ENCODE data around the gene PATJ.

The PATJ gene

GRCh38 chr1:62103846-62104245 is 361.6 kb downstream of the PATJ start:
- Histone ChIP-seq H3K27ac (ENCODE audit: low read depth, low read length) (no peak overlapping the region), H2AK5ac (ENCODE audit: low read length) (no peak overlapping the region), H3K27me3 (ENCODE audit: insufficient read depth, low read length) (no peaks in the 10 kb centered on the region), H3K14ac (ENCODE audit: low read length) (no peak overlapping the region), H4K12ac (ENCODE audit: low read depth, low read length) (no peak overlapping the region), H4K8ac (ENCODE audit: low read depth, low read length) (no peak overlapping the region), H3K9me3 (ENCODE audit: insufficient read depth, low read depth, low read length) (no peaks in the 10 kb centered on the region), H3K79me2 (ENCODE audit: control insufficient read depth, insufficient read depth, low read length, poor library complexity) (no peaks in the 10 kb centered on the region), H2BK120ac (ENCODE audit: insufficient read depth, low read length, poor library complexity) (no peak overlapping the region), H3K4me3 (ENCODE audit: low read depth, low read length) (no peak overlapping the region), H3K4me1 (ENCODE audit: control insufficient read depth in 1 of 2, insufficient read depth in 2 of 2, low read length in 2 of 2) (no peaks in the 10 kb centered on the region), H3K23ac (ENCODE audit: low read length) (no peak overlapping the region), H3K36me3 (ENCODE audit: control insufficient read depth in 1 of 2, insufficient read depth in 2 of 2, low read length in 2 of 2) (peaks cover 0 to 2% of the 10 kb centered on the region in 2 experiments), H3K4me2 (ENCODE audit: low read length) (no peak overlapping the region), H3K18ac (ENCODE audit: low read length) (no peak overlapping the region), H2BK12ac (ENCODE audit: low read length) (peak overlapping the region; percentile 49), H2AFZ (ENCODE audit: insufficient read depth, low read length, poor library complexity) (no peak overlapping the region), H3K4ac (ENCODE audit: low read depth, low read length) (no peak overlapping the region), H3K9ac (ENCODE audit: low read length) (no peak overlapping the region), H3K79me1 (ENCODE audit: low read length) (no peaks in the 10 kb centered on the region), H4K91ac (ENCODE audit: low read depth, low read length) (no peak overlapping the region), H2BK5ac (ENCODE audit: low read depth, low read length, poor library complexity) (no peak overlapping the region)
- DNase-seq, result no peak
- WGBS (ENCODE audit: extremely low coverage, insufficient coverage, insufficient read length), result no CpG with 5 or more reads among the region's 3 CpGs

GRCh38 chr1:62107923-62108322 is 365.6 kb downstream of the PATJ start:
- Histone ChIP-seq H4K91ac (ENCODE audit: low read depth, low read length) (no peak overlapping the region), H2AK5ac (ENCODE audit: low read length) (no peak overlapping the region)

GRCh38 chr1:62109124-62109523 is 366.8 kb downstream of the PATJ start:
- Histone ChIP-seq H3K4me2 (ENCODE audit: low read length) (no peak overlapping the region), H2BK12ac (ENCODE audit: low read length) (no peak overlapping the region), H2AK5ac (ENCODE audit: low read length) (no peak overlapping the region), H3K4me1 (ENCODE audit: control insufficient read depth in 1 of 2, insufficient read depth in 2 of 2, low read length in 2 of 2) (no peaks in the 10 kb centered on the region), H3K4me3 (ENCODE audit: low read depth, low read length) (no peak overlapping the region), H3K9ac (ENCODE audit: low read length) (no peak overlapping the region), H3K4ac (ENCODE audit: low read depth, low read length) (no peak overlapping the region), H3K79me2 (ENCODE audit: control insufficient read depth, insufficient read depth, low read length, poor library complexity) (no peaks in the 10 kb centered on the region), H2AFZ (ENCODE audit: insufficient read depth, low read length, poor library complexity) (no peak overlapping the region), H3K79me1 (ENCODE audit: low read length) (no peaks in the 10 kb centered on the region), H3K27me3 (ENCODE audit: insufficient read depth, low read length) (no peaks in the 10 kb centered on the region), H3K18ac (ENCODE audit: low read length) (no peak overlapping the region), H4K91ac (ENCODE audit: low read depth, low read length) (no peak overlapping the region), H3K14ac (ENCODE audit: low read length) (no peak overlapping the region), H2BK120ac (ENCODE audit: insufficient read depth, low read length, poor library complexity) (no peak overlapping the region), H3K23ac (ENCODE audit: low read length) (no peak overlapping the region), H3K27ac (ENCODE audit: low read depth, low read length) (no peak overlapping the region), H2BK5ac (ENCODE audit: low read depth, low read length, poor library complexity) (no peak overlapping the region), H4K12ac (ENCODE audit: low read depth, low read length) (no peak overlapping the region), H3K9me3 (ENCODE audit: insufficient read depth, low read depth, low read length) (no peaks in the 10 kb centered on the region), H3K36me3 (ENCODE audit: control insufficient read depth in 1 of 2, insufficient read depth in 2 of 2, low read length in 2 of 2) (peaks cover 0 to 2% of the 10 kb centered on the region in 2 experiments), H4K8ac (ENCODE audit: low read depth, low read length) (no peak overlapping the region)
- no peak for DNase-seq
- WGBS (ENCODE audit: extremely low coverage, insufficient coverage, insufficient read length), result no CpG with 5 or more reads among the region's 5 CpGs

More at GRCh38 chr1:62107923-62108322, 365.6 kb downstream of the PATJ start:
- Histone ChIP-seq H3K27ac (ENCODE audit: low read depth, low read length) (no peak overlapping the region), H3K23ac (ENCODE audit: low read length) (no peak overlapping the region), H3K18ac (ENCODE audit: low read length) (no peak overlapping the region), H3K79me2 (ENCODE audit: control insufficient read depth, insufficient read depth, low read length, poor library complexity) (no peaks in the 10 kb centered on the region), H2BK5ac (ENCODE audit: low read depth, low read length, poor library complexity) (no peak overlapping the region), H4K8ac (ENCODE audit: low read depth, low read length) (no peak overlapping the region), H3K27me3 (ENCODE audit: insufficient read depth, low read length) (no peaks in the 10 kb centered on the region), H2AFZ (ENCODE audit: insufficient read depth, low read length, poor library complexity) (no peak overlapping the region), H3K4me3 (ENCODE audit: low read depth, low read length) (no peak overlapping the region), H3K4me2 (ENCODE audit: low read length) (no peak overlapping the region), H3K79me1 (ENCODE audit: low read length) (no peaks in the 10 kb centered on the region), H3K4ac (ENCODE audit: low read depth, low read length) (no peak overlapping the region), H3K9me3 (ENCODE audit: insufficient read depth, low read depth, low read length) (no peaks in the 10 kb centered on the region), H2BK120ac (ENCODE audit: insufficient read depth, low read length, poor library complexity) (no peak overlapping the region), H3K9ac (ENCODE audit: low read length) (no peak overlapping the region), H3K4me1 (ENCODE audit: control insufficient read depth in 1 of 2, insufficient read depth in 2 of 2, low read length in 2 of 2) (no peaks in the 10 kb centered on the region), H3K14ac (ENCODE audit: low read length) (no peak overlapping the region), H2BK12ac (ENCODE audit: low read length) (no peak overlapping the region), H4K12ac (ENCODE audit: low read depth, low read length) (no peak overlapping the region), H3K36me3 (ENCODE audit: control insufficient read depth in 1 of 2, insufficient read depth in 2 of 2, low read length in 2 of 2) (peaks cover 0 to 2% of the 10 kb centered on the region in 2 experiments)
- DNase-seq, result no peak
- WGBS (ENCODE audit: extremely low coverage, insufficient coverage, insufficient read length), result no CpG with 5 or more reads among the region's 1 CpG

GRCh38 chr1:62110198-62110817 is 368.0 kb downstream of the PATJ start:
- no peak overlapping the region for H3K4me2 ChIP-seq (ENCODE audit: low read length)
- no peaks in the 10 kb centered on the region for H3K79me1 ChIP-seq (ENCODE audit: low read length)
- H3K18ac ChIP-seq (ENCODE audit: low read length), result no peak overlapping the region
- H3K4me1 ChIP-seq (ENCODE audit: control insufficient read depth in 1 of 2, insufficient read depth in 2 of 2, low read length in 2 of 2), result no peaks in the 10 kb centered on the region
- no peak overlapping the region for H4K91ac ChIP-seq (ENCODE audit: low read depth, low read length)
- H3K27me3 ChIP-seq (ENCODE audit: insufficient read depth, low read length), result no peaks in the 10 kb centered on the region
- H3K4ac ChIP-seq (ENCODE audit: low read depth, low read length), result no peak overlapping the region
- no peak overlapping the region for H2BK5ac ChIP-seq (ENCODE audit: low read depth, low read length, poor library complexity)
- H2BK12ac ChIP-seq (ENCODE audit: low read length), result no peak overlapping the region
- no CpG with 5 or more reads among the region's 11 CpGs for WGBS (ENCODE audit: extremely low coverage, insufficient coverage, insufficient read length)
- peaks cover 0 to 2% of the 10 kb centered on the region in 2 experiments for H3K36me3 ChIP-seq (ENCODE audit: control insufficient read depth in 1 of 2, insufficient read depth in 2 of 2, low read length in 2 of 2)
- H3K23ac ChIP-seq (ENCODE audit: low read length), result no peak overlapping the region
- H3K79me2 ChIP-seq (ENCODE audit: control insufficient read depth, insufficient read depth, low read length, poor library complexity), result no peaks in the 10 kb centered on the region
- no peak overlapping the region for H2AFZ ChIP-seq (ENCODE audit: insufficient read depth, low read length, poor library complexity)
- no peak for DNase-seq
- no peak overlapping the region for H2BK120ac ChIP-seq (ENCODE audit: insufficient read depth, low read length, poor library complexity)
- no peak overlapping the region for H3K27ac ChIP-seq (ENCODE audit: low read depth, low read length)
- H2AK5ac ChIP-seq (ENCODE audit: low read length), result no peak overlapping the region
- no peaks in the 10 kb centered on the region for H3K9me3 ChIP-seq (ENCODE audit: insufficient read depth, low read depth, low read length)
- H3K4me3 ChIP-seq (ENCODE audit: low read depth, low read length), result no peak overlapping the region
- H3K14ac ChIP-seq (ENCODE audit: low read length), result no peak overlapping the region
- H4K12ac ChIP-seq (ENCODE audit: low read depth, low read length), result no peak overlapping the region
- H3K9ac ChIP-seq (ENCODE audit: low read length), result no peak overlapping the region
- no peak overlapping the region for H4K8ac ChIP-seq (ENCODE audit: low read depth, low read length)

Data from trophoblast cell (in vitro differentiated cells and primary cell).